Left renal cortex interstitium (tissue), 4 donors: ENCODE measurements around the gene RLBP1. TPM values are rescaled to one million over a fixed set of nuclear protein-coding genes. Genes with fewer than 3 reads are reported as not detected.

Experiments
- polyA plus RNA-seq, 4 donors: library from polyadenylated mRNA; unstranded; fragments of 120-200 nt; gene quantifications; one replicate each; pipeline ENCODE4 v1.2.1, GENCODE V29; 2013; ENCODE audit not compliant: insufficient read length in 4 of 4

The RLBP1 gene
- polyA plus RNA-seq, 4 donors: not detected

Other genes with a start within 250 kb of the RLBP1 start
- gene ABHD2, start 133.1 kb downstream of the RLBP1 start, polyA plus RNA-seq: 10 to 100 TPM; 30.1 to 34.9 (median 31.2) TPM
- gene FANCI, start 22.4 kb upstream of the RLBP1 start, polyA plus RNA-seq: 10 to 100 TPM; 30.4 to 43.0 (median 34.9) TPM
- gene POLG, start 113.2 kb upstream of the RLBP1 start, polyA plus RNA-seq: 10 to 100 TPM; 46.7 to 59.2 (median 52.4) TPM